Mesodermal cell (in vitro differentiated cells): ENCODE measurements around the gene MSL1.
"Not testable (repeated sequence)": the region's sequence is repeated elsewhere in the genome, so short reads cannot be mapped to it uniquely, and the experiment has no call there.

Experiments
- H3K27ac ChIP-seq: 2 replicates; pipeline ENCODE4 v1.7.0; 2013; ENCODE audit warnings: mild to moderate bottlenecking, low read depth, low read length, moderate library complexity; ENCODE audit not compliant: severe bottlenecking
- H3K36me3 ChIP-seq: 2 replicates; pipeline ENCODE4 v1.7.1; 2013; ENCODE audit warnings: mild to moderate bottlenecking, low read length, moderate library complexity; ENCODE audit not compliant: control insufficient read depth, insufficient read depth
- H3K4me1 ChIP-seq: one replicate; pipeline ENCODE4 v1.7.1; 2013; ENCODE audit warnings: mild to moderate bottlenecking, low read length; ENCODE audit not compliant: insufficient read depth, control insufficient read depth, poor library complexity, severe bottlenecking
- H3K4me3 ChIP-seq: 2 replicates; pipeline ENCODE4 v1.7.0; 2013; ENCODE audit warnings: low read length, control low read depth, mild to moderate bottlenecking; ENCODE audit not compliant: insufficient read depth, poor library complexity, severe bottlenecking; ENCODE audit errors: extremely low read depth
- H3K9me3 ChIP-seq: 2 replicates; pipeline ENCODE4 v1.7.1; 2013; ENCODE audit warnings: mild to moderate bottlenecking, low read length, moderate library complexity; ENCODE audit not compliant: control insufficient read depth
- WGBS, 2 experiments: methylation state at CpG; one replicate each; pipeline ENCODE4 v1.1.5; 2013; ENCODE audit warnings: missing lambda C conversion rate in 2 of 2; ENCODE audit not compliant: insufficient coverage in 2 of 2; 5-methylcytosine and 5-hydroxymethylcytosine counted together

Gene MSL1

GRCh38 chr17:40122999-40123810 lies 1.4 kb downstream of the MSL1 start:
- Histone ChIP-seq H3K4me3 (peak overlapping the region; percentile 98), H3K36me3 (peaks cover 31% of the 10 kb centered on the region), H3K9me3 (no peaks in the 10 kb centered on the region), H3K4me1 (peaks cover 7% of the 10 kb centered on the region), H3K27ac (peak overlapping the region; percentile 52)
- 0 to 1% methylated on average over 20 to 32 of the region's 43 CpGs for WGBS, 2 experiments

- H3K4me3 ChIP-seq = peak overlapping the region; percentile 98
- peaks cover 7% of the 10 kb centered on the region for H3K4me1 ChIP-seq
- no peak overlapping the region for H3K27ac ChIP-seq
- WGBS, 2 experiments = no CpG with 5 or more reads among the region's 2 CpGs
- peaks cover 36% of the 10 kb centered on the region for H3K36me3 ChIP-seq
- H3K9me3 ChIP-seq = no peaks in the 10 kb centered on the region
These were observed 2.0 kb downstream of the MSL1 start for GRCh38 chr17:40123811-40124114.

- Histone ChIP-seq H3K4me3 (peak overlapping the region; percentile 98), H3K27ac (no peak overlapping the region), H3K36me3 (peaks cover 44% of the 10 kb centered on the region), H3K9me3 (no peaks in the 10 kb centered on the region), H3K4me1 (peaks cover 7% of the 10 kb centered on the region)
- 0 to 3% methylated on average over 2 to 3 of the region's 9 CpGs for WGBS, 2 experiments
These were observed 2.7 kb downstream of the MSL1 start for GRCh38 chr17:40124279-40125141.

- Histone ChIP-seq H3K36me3 (peaks cover 94% of the 10 kb centered on the region), H3K27ac (no peak overlapping the region), H3K4me1 (no peaks in the 10 kb centered on the region), H3K9me3 (no peaks in the 10 kb centered on the region), H3K4me3 (no peak overlapping the region)
- WGBS, 2 experiments = 96 to 100% methylated on average over 2 to 3 of the region's 5 CpGs
These were observed 7.7 kb downstream of the MSL1 start for GRCh38 chr17:40129498-40129897.

GRCh38 chr17:40130352-40131042 lies 8.7 kb downstream of the MSL1 start:
- no peaks in the 10 kb centered on the region for H3K9me3 ChIP-seq
- WGBS, 2 experiments = 94 to 100% methylated on average over 3 to 5 of the region's 7 CpGs
- peaks cover 100% of the 10 kb centered on the region for H3K36me3 ChIP-seq
- no peak overlapping the region for H3K4me3 ChIP-seq
- no peak overlapping the region for H3K27ac ChIP-seq
- H3K4me1 ChIP-seq = no peaks in the 10 kb centered on the region

- Histone ChIP-seq H3K36me3 (peaks cover 89% of the 10 kb centered on the region), H3K4me1 (peaks cover 2% of the 10 kb centered on the region), H3K4me3 (no peak overlapping the region), H3K9me3 (no peaks in the 10 kb centered on the region), H3K27ac (no peak overlapping the region)
- WGBS, 2 experiments = 99 to 100% methylated on average over 5 to 6 of the region's 7 CpGs
These were observed 12.4 kb downstream of the MSL1 start for GRCh38 chr17:40134184-40134583.

- peaks cover 73% of the 10 kb centered on the region for H3K36me3 ChIP-seq
- 80 to 100% methylated on average over 2 to 3 of the region's 3 CpGs for WGBS, 2 experiments
- H3K4me1 ChIP-seq = peaks cover 4% of the 10 kb centered on the region
- no peaks in the 10 kb centered on the region for H3K9me3 ChIP-seq
- H3K4me3 ChIP-seq = no peak overlapping the region
- no peak overlapping the region for H3K27ac ChIP-seq
These were observed 14.0 kb downstream of the MSL1 start for GRCh38 chr17:40135817-40136216.

GRCh38 chr17:40139566-40140058 lies 17.8 kb downstream of the MSL1 start:
- H3K27ac ChIP-seq = peak overlapping the region; percentile 94
- H3K36me3 ChIP-seq = peaks cover 70% of the 10 kb centered on the region
- peaks cover 4% of the 10 kb centered on the region for H3K4me1 ChIP-seq
- H3K4me3 ChIP-seq = peak overlapping the region; percentile 64
- 53 to 56% methylated on average over 13 to 14 of the region's 14 CpGs for WGBS, 2 experiments
- no peaks in the 10 kb centered on the region for H3K9me3 ChIP-seq

- not testable (repeated sequence) for H3K4me3 ChIP-seq, H3K4me1 ChIP-seq, H3K27ac ChIP-seq, H3K9me3 ChIP-seq
- peaks cover 68% of the 10 kb centered on the region for H3K36me3 ChIP-seq
- WGBS, 2 experiments = 88 to 96% methylated on average over 2 of the region's 3 CpGs
These were observed 21.4 kb downstream of the MSL1 start for GRCh38 chr17:40143166-40143565.

- Histone ChIP-seq H3K4me3 (no peak overlapping the region), H3K36me3 (peaks cover 88% of the 10 kb centered on the region), H3K9me3 (no peaks in the 10 kb centered on the region), H3K27ac (no peak overlapping the region), H3K4me1 (no peaks in the 10 kb centered on the region)
- 96 to 100% methylated on average over 1 to 2 of the region's 3 CpGs for WGBS, 2 experiments
These were observed 23.7 kb downstream of the MSL1 start for GRCh38 chr17:40145476-40145875.
